RCC 7860 (cell line): Measurements from ENCODE around the gene CSF2.

Experiments
- DNase-seq: peaks from one replicate; pipeline ENCODE4 v3.0.0-alpha.2; 2015; ENCODE audit warnings: low spot score
- FAIRE-seq: peaks from 2 replicates; lab custom pipeline; 2012; peaks lifted over from hg19 to GRCh38; lab: Jason Lieb, UNC

Gene CSF2

GRCh38 chr5:132067941-132068808 is 5.4 kb upstream of the CSF2 start:
- no peak for DNase-seq
- FAIRE-seq = no peak

- no peak for DNase-seq
- FAIRE-seq = no peak
These were observed 4.0 kb upstream of the CSF2 start for GRCh38 chr5:132069561-132069960.

- DNase-seq = no peak
- FAIRE-seq = no peak
These were observed 3.6 kb upstream of the CSF2 start for GRCh38 chr5:132069994-132070393.

- DNase-seq (peak; percentile 59), FAIRE-seq (no peak)
These were observed 2.9 kb upstream of the CSF2 start for GRCh38 chr5:132070460-132071337.

GRCh38 chr5:132071338-132071707 is 2.3 kb upstream of the CSF2 start:
- DNase-seq (no peak), FAIRE-seq (no peak)

GRCh38 chr5:132072070-132072469 is 1.5 kb upstream of the CSF2 start:
- no peak for FAIRE-seq
- no peak for DNase-seq

- DNase-seq (no peak), FAIRE-seq (no peak)
These were observed 1.1 kb upstream of the CSF2 start for GRCh38 chr5:132072528-132072927.

GRCh38 chr5:132074091-132074771 is 642 bp downstream of the CSF2 start:
- no peak for DNase-seq
- FAIRE-seq = no peak

GRCh38 chr5:132074772-132075718 is 1.5 kb downstream of the CSF2 start:
- no peak for DNase-seq
- FAIRE-seq = no peak

GRCh38 chr5:132075719-132076077 is 2.1 kb downstream of the CSF2 start:
- FAIRE-seq (no peak), DNase-seq (no peak)

- FAIRE-seq = no peak
- no peak for DNase-seq
These were observed 2.7 kb downstream of the CSF2 start for GRCh38 chr5:132076202-132076830.

GRCh38 chr5:132076983-132077382 is 3.4 kb downstream of the CSF2 start:
- DNase-seq = no peak
- no peak for FAIRE-seq

GRCh38 chr5:132079081-132079480 is 5.5 kb downstream of the CSF2 start:
- FAIRE-seq = no peak
- DNase-seq = no peak

- DNase-seq = no peak
- FAIRE-seq = no peak
These were observed 6.0 kb downstream of the CSF2 start for GRCh38 chr5:132079619-132080018.

GRCh38 chr5:132080595-132080994 is 7.0 kb downstream of the CSF2 start:
- FAIRE-seq = no peak
- DNase-seq = no peak

- FAIRE-seq = no peak
- DNase-seq = no peak
These were observed 7.9 kb downstream of the CSF2 start for GRCh38 chr5:132081458-132081857.

GRCh38 chr5:132082329-132083023 is 8.9 kb downstream of the CSF2 start:
- no peak for FAIRE-seq
- DNase-seq = no peak

GRCh38 chr5:132083071-132083678 is 9.6 kb downstream of the CSF2 start:
- FAIRE-seq (no peak), DNase-seq (no peak)

- DNase-seq = no peak
- FAIRE-seq = no peak
These were observed 12.1 kb downstream of the CSF2 start for GRCh38 chr5:132085686-132086085.
